GM08714 (cell line): ENCODE data around the gene GPR55.
A peak's percentile ranks its signal among the peaks of the same experiment; 100 is the strongest.

Experiments
- H3K4me3 ChIP-seq: fragments of 200-500 bp; sonication (Bioruptor generic); 2 replicates; pipeline ENCODE4 v1.5.1; 2014; ENCODE audit warnings: mild to moderate bottlenecking, low read length, inconsistent platforms
- ZNF274 ChIP-seq: IDR thresholded peaks from 2 replicates; pipeline ENCODE4 v1.6.1; 2012; ENCODE audit warnings: mild to moderate bottlenecking, low read depth, low read length

The GPR55 gene

DNA sequence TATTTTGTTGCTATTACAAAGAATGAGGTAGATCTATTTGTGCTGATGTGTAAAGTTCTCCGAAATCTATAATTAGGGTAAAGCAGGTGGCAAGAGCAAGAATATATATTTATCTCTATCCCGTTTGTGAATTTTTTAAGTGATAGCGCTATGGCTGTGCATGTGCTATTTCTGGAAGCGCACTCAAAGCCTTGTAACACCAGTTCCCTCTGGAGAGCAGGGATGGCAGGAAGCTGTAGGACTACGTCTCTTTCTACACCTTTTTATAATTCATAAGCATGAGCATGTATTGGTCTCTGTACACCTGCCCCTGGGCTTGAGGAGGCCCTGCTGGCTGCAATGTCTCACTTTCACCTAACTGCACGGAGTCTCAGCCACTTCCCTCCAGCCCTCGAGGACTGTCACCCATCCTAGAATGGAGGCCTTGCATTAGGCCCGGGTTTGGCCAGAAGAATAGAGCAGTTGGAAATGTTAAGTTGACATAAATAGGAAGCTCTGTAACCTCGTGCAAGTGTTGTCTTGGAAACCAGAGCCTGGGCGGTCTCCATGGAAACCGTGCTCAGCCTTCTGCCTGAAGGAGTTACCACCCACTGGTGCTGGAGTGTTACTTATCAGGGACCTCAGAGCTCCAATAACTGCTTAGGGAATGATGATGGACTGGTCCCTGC, 39.4 kb downstream of the GPR55 start:
- H3K4me3 ChIP-seq, result no peak overlapping the region
- no peak for TF ChIP-seq ZNF274

- H3K4me3 ChIP-seq, result no peak overlapping the region
- no peak for TF ChIP-seq ZNF274
Measured at GRCh38 chr2:230881840-230882239, 43.2 kb downstream of the GPR55 start.

DNA sequence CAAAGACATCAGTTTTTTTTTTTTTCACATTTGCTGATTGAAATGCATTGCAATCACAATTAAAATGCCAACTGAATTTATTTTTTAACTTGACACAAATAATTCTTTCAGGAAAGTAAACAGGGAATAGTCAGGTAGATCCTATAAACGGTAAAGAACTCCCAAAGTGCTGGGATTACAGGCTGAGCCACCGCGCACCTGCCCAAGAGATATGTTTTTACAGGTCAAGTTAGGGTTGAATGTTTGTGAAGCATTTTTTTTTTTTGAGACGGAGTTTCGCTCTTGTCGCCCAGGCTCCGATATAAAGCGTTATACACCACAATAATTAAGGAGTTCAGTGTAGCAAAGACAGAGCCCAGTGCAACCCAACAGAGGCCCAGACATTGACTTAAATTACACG, 45.2 kb downstream of the GPR55 start:
- H3K4me3 ChIP-seq, result no peak overlapping the region
- TF ChIP-seq ZNF274, result no peak

GRCh38 chr2:230879271-230879882, 45.7 kb downstream of the GPR55 start:
- no peak for TF ChIP-seq ZNF274
- H3K4me3 ChIP-seq, result no peak overlapping the region

- TF ChIP-seq ZNF274, result no peak
- H3K4me3 ChIP-seq, result no peak overlapping the region
Measured at GRCh38 chr2:230878599-230879188, 46.3 kb downstream of the GPR55 start.

DNA sequence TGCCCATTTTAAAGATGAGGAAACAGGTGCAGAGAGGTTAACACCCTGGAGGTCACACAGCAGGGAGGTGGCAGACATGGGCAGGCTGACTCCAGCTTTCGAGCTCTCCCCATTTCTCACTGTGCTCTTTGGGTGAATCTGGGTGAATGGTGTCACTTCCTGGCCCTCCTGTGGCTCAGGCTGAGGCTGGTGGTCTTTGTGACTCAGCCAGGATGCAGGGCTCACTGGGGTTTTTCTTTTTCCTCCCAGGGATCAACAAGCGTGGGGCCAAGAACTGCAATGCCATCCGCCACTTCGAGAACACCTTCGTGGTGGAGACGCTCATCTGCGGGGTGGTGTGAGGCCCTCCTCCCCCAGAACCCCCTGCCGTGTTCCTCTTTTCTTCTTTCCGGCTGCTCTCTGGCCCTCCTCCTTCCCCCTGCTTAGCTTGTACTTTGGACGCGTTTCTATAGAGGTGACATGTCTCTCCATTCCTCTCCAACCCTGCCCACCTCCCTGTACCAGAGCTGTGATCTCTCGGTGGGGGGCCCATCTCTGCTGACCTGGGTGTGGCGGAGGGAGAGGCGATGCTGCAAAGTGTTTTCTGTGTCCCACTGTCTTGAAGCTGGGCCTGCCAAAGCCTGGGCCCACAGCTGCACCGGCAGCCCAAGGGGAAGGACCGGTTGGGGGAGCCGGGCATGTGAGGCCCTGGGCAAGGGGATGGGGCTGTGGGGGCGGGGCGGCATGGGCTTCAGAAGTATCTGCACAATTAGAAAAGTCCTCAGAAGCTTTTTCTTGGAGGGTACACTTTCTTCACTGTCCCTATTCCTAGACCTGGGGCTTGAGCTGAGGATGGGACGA, 47.1 kb downstream of the GPR55 start:
- TF ChIP-seq ZNF274, result no peak
- no peak overlapping the region for H3K4me3 ChIP-seq

- H3K4me3 ChIP-seq, result no peak overlapping the region
- TF ChIP-seq ZNF274, result no peak
Measured at GRCh38 chr2:230877116-230877758, 47.8 kb downstream of the GPR55 start.

DNA sequence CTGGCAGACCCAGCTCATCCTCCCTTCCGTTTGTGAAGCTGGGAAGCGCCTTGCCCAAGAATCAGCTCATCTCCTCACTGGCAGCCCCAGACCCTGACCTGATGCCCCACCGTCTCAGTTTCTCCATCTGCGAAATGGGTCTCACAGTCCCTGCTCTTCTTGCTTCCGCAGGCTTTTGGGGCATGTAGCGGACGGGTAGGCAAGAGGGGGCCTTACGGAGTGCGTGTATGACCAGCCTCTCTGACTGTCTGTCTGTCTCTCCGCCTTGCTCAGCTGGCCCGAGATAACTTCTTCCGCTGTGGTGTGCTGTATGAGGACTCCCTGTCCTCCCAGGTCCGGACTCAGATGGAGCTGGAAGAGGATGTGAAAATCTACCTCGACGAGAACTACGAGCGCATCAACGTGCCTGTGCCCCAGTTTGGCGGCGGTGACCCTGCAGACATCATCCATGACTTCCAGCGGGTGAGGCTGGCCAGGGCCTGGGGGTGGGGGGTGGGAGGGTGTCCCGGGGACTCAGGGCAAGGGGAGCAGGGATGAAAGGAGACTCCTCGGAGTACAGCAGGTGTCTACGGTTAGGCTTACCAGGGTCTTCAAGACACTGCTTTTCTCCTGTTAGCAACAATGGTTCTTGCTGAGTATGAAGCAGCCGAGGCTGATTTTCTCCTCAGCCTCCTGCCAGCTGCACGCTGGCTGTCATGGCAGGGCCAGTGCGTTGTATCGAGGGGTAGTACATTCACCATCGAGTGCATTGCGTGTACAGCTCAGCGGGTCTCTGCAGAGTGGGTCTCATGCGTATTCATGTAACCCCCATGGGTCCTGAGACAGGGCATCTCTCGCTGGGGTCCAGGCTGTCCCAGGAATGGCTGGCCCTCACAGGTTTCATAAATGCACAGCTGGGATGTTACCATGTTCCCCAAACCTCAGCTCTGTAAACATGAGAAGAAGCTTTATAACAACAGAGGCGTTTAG, 49.4 kb downstream of the GPR55 start:
- no peak overlapping the region for H3K4me3 ChIP-seq
- no peak for TF ChIP-seq ZNF274

- no peak overlapping the region for H3K4me3 ChIP-seq
- no peak for TF ChIP-seq ZNF274
Measured at GRCh38 chr2:230874876-230875275, 50.2 kb downstream of the GPR55 start.

- TF ChIP-seq ZNF274, result no peak
- peak overlapping the region; percentile 24; the same call in 1 of the 2 replicates for H3K4me3 ChIP-seq
Measured at GRCh38 chr2:230874456-230874855, 50.6 kb downstream of the GPR55 start.

GRCh38 chr2:230873661-230874401, 51.2 kb downstream of the GPR55 start:
- peak overlapping the region; percentile 25; the same call in 1 of the 2 replicates for H3K4me3 ChIP-seq
- TF ChIP-seq ZNF274, result no peak

GRCh38 chr2:230872968-230873660, 51.9 kb downstream of the GPR55 start:
- H3K4me3 ChIP-seq, result peak overlapping the region; percentile 25; the same call in 1 of the 2 replicates
- TF ChIP-seq ZNF274, result no peak
